Esophagus muscularis mucosa (tissue), 4 donors: Measurements from ENCODE around the gene GRAMD2B.

Source experiments
- EP300 ChIP-seq: sonication (generic); formaldehyde crosslinking; IDR thresholded peaks from one replicate; pipeline ENCODE4 v1.6.1; 2017; ENCODE audit warnings: antibody characterized with exemption
- POLR2A ChIP-seq: fragments of 450-650 bp; IDR thresholded peaks from one replicate; pipeline ENCODE4 v1.6.1; 2017; ENCODE audit warnings: antibody characterized with exemption, moderate library complexity, mild to moderate bottlenecking, low read depth
- POLR2AphosphoS5 ChIP-seq, 2 donors: sonication (generic); formaldehyde crosslinking; IDR thresholded peaks; one replicate each; pipeline ENCODE4 v1.6.1; 2017; ENCODE audit warnings: antibody characterized with exemption in 2 of 2
- TF ChIP-seq, protein P1 (sequence below), 3 experiments: fragments of 200-600 bp in 2 of 3; fragments of 450-650 bp in 1 of 3; sonication (generic) in 2 of 3; IDR thresholded peaks; one replicate each; pipeline ENCODE4 v1.5.1; 2017 to 2019; ENCODE audit warnings: antibody characterized with exemption in 3 of 3, mild to moderate bottlenecking in 2 of 3, moderate library complexity in 1 of 3

DNA sequence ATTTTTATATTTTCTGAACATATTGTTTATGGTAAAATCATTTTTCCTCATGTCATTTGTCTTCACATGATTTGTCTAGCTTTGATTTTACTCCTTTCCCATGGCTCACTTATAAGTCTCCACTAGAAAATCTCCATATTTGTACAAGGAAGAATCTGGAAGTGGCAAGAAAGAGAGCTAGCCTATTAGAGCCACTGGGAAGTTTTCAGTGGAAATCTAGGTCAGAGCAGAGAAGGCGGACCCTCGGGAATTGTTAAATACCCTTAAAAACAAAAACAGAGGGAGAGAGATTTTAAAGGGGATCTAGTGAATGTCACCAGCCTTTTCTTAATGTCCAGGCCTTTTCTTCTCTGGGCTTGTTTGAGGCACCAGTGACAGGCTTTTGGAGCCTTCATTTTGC is 56.6 kb downstream of the GRAMD2B start:
- TF ChIP-seq, protein P1, sequence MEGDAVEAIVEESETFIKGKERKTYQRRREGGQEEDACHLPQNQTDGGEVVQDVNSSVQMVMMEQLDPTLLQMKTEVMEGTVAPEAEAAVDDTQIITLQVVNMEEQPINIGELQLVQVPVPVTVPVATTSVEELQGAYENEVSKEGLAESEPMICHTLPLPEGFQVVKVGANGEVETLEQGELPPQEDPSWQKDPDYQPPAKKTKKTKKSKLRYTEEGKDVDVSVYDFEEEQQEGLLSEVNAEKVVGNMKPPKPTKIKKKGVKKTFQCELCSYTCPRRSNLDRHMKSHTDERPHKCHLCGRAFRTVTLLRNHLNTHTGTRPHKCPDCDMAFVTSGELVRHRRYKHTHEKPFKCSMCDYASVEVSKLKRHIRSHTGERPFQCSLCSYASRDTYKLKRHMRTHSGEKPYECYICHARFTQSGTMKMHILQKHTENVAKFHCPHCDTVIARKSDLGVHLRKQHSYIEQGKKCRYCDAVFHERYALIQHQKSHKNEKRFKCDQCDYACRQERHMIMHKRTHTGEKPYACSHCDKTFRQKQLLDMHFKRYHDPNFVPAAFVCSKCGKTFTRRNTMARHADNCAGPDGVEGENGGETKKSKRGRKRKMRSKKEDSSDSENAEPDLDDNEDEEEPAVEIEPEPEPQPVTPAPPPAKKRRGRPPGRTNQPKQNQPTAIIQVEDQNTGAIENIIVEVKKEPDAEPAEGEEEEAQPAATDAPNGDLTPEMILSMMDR (IDR thresholded peaks at IDR 0.05): no peak
- TF ChIP-seq POLR2A: no peak
- TF ChIP-seq POLR2AphosphoS5 (IDR thresholded peaks at IDR 0.05): no peak
- TF ChIP-seq EP300: no peak
